Measurements from ENCODE around the gene STEAP1B. TPM values are rescaled to one million over a fixed set of nuclear protein-coding genes. Genes with fewer than 3 reads are reported as not detected.

The STEAP1B gene
- total RNA-seq, 1 experiment from 2014 or later = 0.27 TPM

GRCh38 chr7:22385326-22385725 lies 114.7 kb downstream of the STEAP1B start:
- ATAC-seq (no peak), DNase-seq (ENCODE audit: low read depth, low spot score) (no peak)
- no peaks in the 10 kb centered on the region for H3K79me2 ChIP-seq (ENCODE audit: insufficient read depth, low read length)
- no peaks in the 10 kb centered on the region for H3K9me3 ChIP-seq (ENCODE audit: control insufficient read depth in 1 of 2, insufficient read depth in 1 of 2, low read depth in 1 of 2, low read length in 2 of 2)
- POLR2A ChIA-PET = no interaction called here
- CTCF ChIA-PET = no interaction called here
- TF ChIP-seq REST (IDR thresholded peaks at IDR 0.05; ENCODE audit: low read depth) = no peak
- TF ChIP-seq SP1 (IDR thresholded peaks at IDR 0.05; ENCODE audit: low read depth) = no peak
- no peak for TF ChIP-seq EGR1 (IDR thresholded peaks at IDR 0.05; ENCODE audit: low read depth)
- no peak for TF ChIP-seq ELF1 (IDR thresholded peaks at IDR 0.05; ENCODE audit: borderline replicate concordance, low read depth)
- TF ChIP-seq, protein P1, sequence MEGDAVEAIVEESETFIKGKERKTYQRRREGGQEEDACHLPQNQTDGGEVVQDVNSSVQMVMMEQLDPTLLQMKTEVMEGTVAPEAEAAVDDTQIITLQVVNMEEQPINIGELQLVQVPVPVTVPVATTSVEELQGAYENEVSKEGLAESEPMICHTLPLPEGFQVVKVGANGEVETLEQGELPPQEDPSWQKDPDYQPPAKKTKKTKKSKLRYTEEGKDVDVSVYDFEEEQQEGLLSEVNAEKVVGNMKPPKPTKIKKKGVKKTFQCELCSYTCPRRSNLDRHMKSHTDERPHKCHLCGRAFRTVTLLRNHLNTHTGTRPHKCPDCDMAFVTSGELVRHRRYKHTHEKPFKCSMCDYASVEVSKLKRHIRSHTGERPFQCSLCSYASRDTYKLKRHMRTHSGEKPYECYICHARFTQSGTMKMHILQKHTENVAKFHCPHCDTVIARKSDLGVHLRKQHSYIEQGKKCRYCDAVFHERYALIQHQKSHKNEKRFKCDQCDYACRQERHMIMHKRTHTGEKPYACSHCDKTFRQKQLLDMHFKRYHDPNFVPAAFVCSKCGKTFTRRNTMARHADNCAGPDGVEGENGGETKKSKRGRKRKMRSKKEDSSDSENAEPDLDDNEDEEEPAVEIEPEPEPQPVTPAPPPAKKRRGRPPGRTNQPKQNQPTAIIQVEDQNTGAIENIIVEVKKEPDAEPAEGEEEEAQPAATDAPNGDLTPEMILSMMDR (IDR thresholded peaks at IDR 0.05 in 2 of 3, conservative IDR thresholded peaks at IDR 0.05 in 1 of 3; ENCODE audit: borderline replicate concordance in 1 of 3, insufficient read depth in 1 of 3, low read depth in 2 of 3, low read length in 2 of 3) = no peak
- TF ChIP-seq POLR2AphosphoS5 (IDR thresholded peaks at IDR 0.05; ENCODE audit: low read depth, low read length) = no peak
- TF ChIP-seq ZNF274 (IDR thresholded peaks at IDR 0.05; ENCODE audit: low read depth, low read length) = no peak
- TF ChIP-seq ZFX (IDR thresholded peaks at IDR 0.05) = no peak
- no peak for TF ChIP-seq CEBPB (IDR thresholded peaks at IDR 0.05; ENCODE audit: low read depth)
- TF ChIP-seq TCF7L2 (IDR thresholded peaks at IDR 0.05; ENCODE audit: borderline replicate concordance, extremely low read depth, insufficient read depth, insufficient read length) = no peak
- TF ChIP-seq YY1 (IDR thresholded peaks at IDR 0.05; ENCODE audit: extremely low read depth, insufficient replicate concordance, low read depth, low read length) = no peak
- TF ChIP-seq, protein P2, sequence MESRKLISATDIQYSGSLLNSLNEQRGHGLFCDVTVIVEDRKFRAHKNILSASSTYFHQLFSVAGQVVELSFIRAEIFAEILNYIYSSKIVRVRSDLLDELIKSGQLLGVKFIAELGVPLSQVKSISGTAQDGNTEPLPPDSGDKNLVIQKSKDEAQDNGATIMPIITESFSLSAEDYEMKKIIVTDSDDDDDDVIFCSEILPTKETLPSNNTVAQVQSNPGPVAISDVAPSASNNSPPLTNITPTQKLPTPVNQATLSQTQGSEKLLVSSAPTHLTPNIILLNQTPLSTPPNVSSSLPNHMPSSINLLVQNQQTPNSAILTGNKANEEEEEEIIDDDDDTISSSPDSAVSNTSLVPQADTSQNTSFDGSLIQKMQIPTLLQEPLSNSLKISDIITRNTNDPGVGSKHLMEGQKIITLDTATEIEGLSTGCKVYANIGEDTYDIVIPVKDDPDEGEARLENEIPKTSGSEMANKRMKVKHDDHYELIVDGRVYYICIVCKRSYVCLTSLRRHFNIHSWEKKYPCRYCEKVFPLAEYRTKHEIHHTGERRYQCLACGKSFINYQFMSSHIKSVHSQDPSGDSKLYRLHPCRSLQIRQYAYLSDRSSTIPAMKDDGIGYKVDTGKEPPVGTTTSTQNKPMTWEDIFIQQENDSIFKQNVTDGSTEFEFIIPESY (IDR thresholded peaks at IDR 0.05; ENCODE audit: extremely low read depth, insufficient replicate concordance, low read length) = no peak
- TF ChIP-seq, protein P3, sequence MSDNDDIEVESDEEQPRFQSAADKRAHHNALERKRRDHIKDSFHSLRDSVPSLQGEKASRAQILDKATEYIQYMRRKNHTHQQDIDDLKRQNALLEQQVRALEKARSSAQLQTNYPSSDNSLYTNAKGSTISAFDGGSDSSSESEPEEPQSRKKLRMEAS (IDR thresholded peaks at IDR 0.05) = no peak
- TF ChIP-seq CBX3 (IDR thresholded peaks at IDR 0.05; ENCODE audit: low read depth) = no peak
- TF ChIP-seq FOSL1 (IDR thresholded peaks at IDR 0.05; ENCODE audit: low read depth) = no peak
- no peak for TF ChIP-seq EZH2 (IDR thresholded peaks at IDR 0.05)
- TF ChIP-seq RAD21 (IDR thresholded peaks at IDR 0.05; ENCODE audit: low read depth) = no peak
- H3K27me3 ChIP-seq (ENCODE audit: insufficient read depth, low read length) = no peaks in the 10 kb centered on the region
- RAD21 ChIA-PET (ENCODE audit: low non-redundant PET in 1 of 2, low total read pairs in 2 of 2, uncharacterized antibody in 2 of 2, unreplicated experiment in 2 of 2) = no interaction called here
- no peak overlapping the region for H3K9ac ChIP-seq (ENCODE audit: low read length)
- H3K27ac ChIP-seq (ENCODE audit: low read depth, low read length) = no peak overlapping the region
- no peaks in the 10 kb centered on the region for H3K9me2 ChIP-seq (ENCODE audit: insufficient read depth)
- no peak overlapping the region for H2AFZ ChIP-seq (ENCODE audit: low read depth, low read length, poor library complexity, severe bottlenecking)
- no peak overlapping the region for H3K4me2 ChIP-seq (ENCODE audit: low read length)
- no peak overlapping the region for H3K4me3 ChIP-seq (replicated peaks in 1 of 2; ENCODE audit: low read depth in 1 of 2, low read length in 2 of 2)
- no peaks in the 10 kb centered on the region for H3K4me1 ChIP-seq (ENCODE audit: control insufficient read depth in 1 of 2, insufficient read depth in 2 of 2, low read length in 2 of 2)
- no peaks in the 10 kb centered on the region for H3K36me3 ChIP-seq (ENCODE audit: control insufficient read depth in 1 of 2, insufficient read depth in 2 of 2, low read length in 2 of 2)
- H4K20me1 ChIP-seq (ENCODE audit: insufficient read depth) = no peaks in the 10 kb centered on the region
- BruUV-seq (replicated peaks) = no TSS peak
- intact Hi-C loops (cut with micrococcal nuclease) = no loop called here

All from HCT116 (cell line).